ENCODE results near the gene HNRNPH1. TPM values are rescaled to one million over a fixed set of nuclear protein-coding genes. Genes with fewer than 3 reads are reported as not detected.

HNRNPH1 gene
- total and polyA plus RNA-seq, 2 donors (not counting 1 experiment from before 2014, with no cell fraction given): 214 to 689 TPM

DNA sequence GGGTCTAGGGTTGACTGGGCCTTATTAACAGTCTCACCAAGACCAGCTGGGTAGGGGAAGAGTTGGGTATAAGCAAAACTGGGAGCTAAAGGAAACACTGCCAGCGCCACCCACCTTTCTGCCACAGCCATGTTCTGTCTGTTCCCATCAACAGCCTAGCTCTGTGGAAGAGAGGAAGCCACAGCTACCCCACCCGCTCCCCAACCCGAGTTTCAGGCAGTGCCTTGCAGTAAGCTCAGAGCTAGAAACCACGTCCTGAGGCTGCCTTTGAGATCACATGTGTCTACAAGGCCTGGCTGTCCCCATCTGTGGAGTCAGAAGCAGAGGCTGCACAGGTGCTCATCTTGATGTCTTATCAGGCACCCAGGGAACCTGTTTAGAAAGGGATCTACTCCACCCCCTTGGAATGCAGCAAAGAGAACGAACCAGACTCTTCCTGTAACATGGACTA is 15.3 kb downstream of the HNRNPH1 start:
- H2AFZ ChIP-seq (ENCODE audit: low read length): no peak overlapping the region
- H3K27ac ChIP-seq (ENCODE audit: insufficient read depth, low read length): no peak overlapping the region
- H4K20me1 ChIP-seq (ENCODE audit: control insufficient read depth, extremely low read depth, insufficient read depth, low read length): no peaks in the 10 kb centered on the region
- H3K36me3 ChIP-seq (ENCODE audit: control insufficient read depth, insufficient read depth, low read length): peaks cover 36% of the 10 kb centered on the region
- H3K4me3 ChIP-seq (replicated peaks in 1 of 4; ENCODE audit: control extremely low read depth in 1 of 4, insufficient read depth in 1 of 4, low read depth in 3 of 4, low read length in 4 of 4): no peak overlapping the region
- H3K4me1 ChIP-seq (ENCODE audit: control insufficient read depth, extremely low read depth, insufficient read depth, low read length): peaks cover 2% of the 10 kb centered on the region
- no peaks in the 10 kb centered on the region for H3K27me3 ChIP-seq (ENCODE audit: control insufficient read depth, insufficient read depth, low read length)
- peaks cover 15% of the 10 kb centered on the region for H3K79me2 ChIP-seq (ENCODE audit: control insufficient read depth, insufficient read depth, low read length)
- H3K9ac ChIP-seq (ENCODE audit: insufficient read depth, low read length): no peak overlapping the region
- no peak overlapping the region for H3K4me2 ChIP-seq (ENCODE audit: extremely low read depth, insufficient read depth, low read length)
- H3K9me3 ChIP-seq (ENCODE audit: control insufficient read depth, insufficient read depth, low read depth, low read length): no peaks in the 10 kb centered on the region
- DNase-seq (ENCODE audit: low read depth in 2 of 2): peak in 1 of 2 donors; percentile 39
- TF ChIP-seq EZH2 (IDR thresholded peaks at IDR 0.05; ENCODE audit: low read length, missing control alignments) (no peak), CTCF (conservative IDR thresholded peaks at IDR 0.05 in 1 of 2, IDR thresholded peaks at IDR 0.05 in 1 of 2; ENCODE audit: low read depth in 1 of 2, low read length in 2 of 2) (no peak)

- Histone ChIP-seq H3K4me2 (ENCODE audit: extremely low read depth, insufficient read depth, low read length) (no peak overlapping the region), H4K20me1 (ENCODE audit: control insufficient read depth, extremely low read depth, insufficient read depth, low read length) (no peaks in the 10 kb centered on the region), H3K4me1 (ENCODE audit: control insufficient read depth, extremely low read depth, insufficient read depth, low read length) (peaks cover under 1% of the 10 kb centered on the region), H3K79me2 (ENCODE audit: control insufficient read depth, insufficient read depth, low read length) (peaks cover 9% of the 10 kb centered on the region), H2AFZ (ENCODE audit: low read length) (no peak overlapping the region), H3K36me3 (ENCODE audit: control insufficient read depth, insufficient read depth, low read length) (peaks cover 32% of the 10 kb centered on the region), H3K9me3 (ENCODE audit: control insufficient read depth, insufficient read depth, low read depth, low read length) (no peaks in the 10 kb centered on the region), H3K9ac (ENCODE audit: insufficient read depth, low read length) (no peak overlapping the region), H3K27me3 (ENCODE audit: control insufficient read depth, insufficient read depth, low read length) (no peaks in the 10 kb centered on the region), H3K27ac (ENCODE audit: insufficient read depth, low read length) (no peak overlapping the region), H3K4me3 (replicated peaks in 1 of 4; ENCODE audit: control extremely low read depth in 1 of 4, insufficient read depth in 1 of 4, low read depth in 3 of 4, low read length in 4 of 4) (no peak overlapping the region)
- DNase-seq (ENCODE audit: low read depth in 2 of 2): no peak
- TF ChIP-seq CTCF (conservative IDR thresholded peaks at IDR 0.05 in 1 of 2, IDR thresholded peaks at IDR 0.05 in 1 of 2; ENCODE audit: low read depth in 1 of 2, low read length in 2 of 2) (no peak), EZH2 (IDR thresholded peaks at IDR 0.05; ENCODE audit: low read length, missing control alignments) (no peak)
These were observed 16.1 kb downstream of the HNRNPH1 start for GRCh38 chr5:179607160-179607931.

DNA sequence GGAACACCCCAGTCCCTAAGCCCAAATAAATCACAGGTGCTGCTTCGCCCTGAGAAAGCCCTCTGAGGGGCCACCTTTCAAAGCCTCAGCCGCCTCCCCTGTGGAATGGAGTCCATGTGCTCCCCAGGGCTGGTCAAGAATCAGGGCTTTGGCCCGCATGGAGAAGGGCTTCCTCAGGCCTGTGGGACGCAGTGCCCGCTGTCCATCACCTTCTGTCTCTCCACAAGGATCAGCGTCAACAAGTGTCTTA is 16.6 kb downstream of the HNRNPH1 start:
- H3K36me3 ChIP-seq (ENCODE audit: control insufficient read depth, insufficient read depth, low read length): peaks cover 36% of the 10 kb centered on the region
- H3K27ac ChIP-seq (ENCODE audit: insufficient read depth, low read length): no peak overlapping the region
- H3K27me3 ChIP-seq (ENCODE audit: control insufficient read depth, insufficient read depth, low read length): no peaks in the 10 kb centered on the region
- no peak for TF ChIP-seq CTCF (conservative IDR thresholded peaks at IDR 0.05 in 1 of 2, IDR thresholded peaks at IDR 0.05 in 1 of 2; ENCODE audit: low read depth in 1 of 2, low read length in 2 of 2)
- TF ChIP-seq EZH2 (IDR thresholded peaks at IDR 0.05; ENCODE audit: low read length, missing control alignments): no peak
- no peaks in the 10 kb centered on the region for H3K9me3 ChIP-seq (ENCODE audit: control insufficient read depth, insufficient read depth, low read depth, low read length)
- H3K4me3 ChIP-seq (replicated peaks in 1 of 4; ENCODE audit: control extremely low read depth in 1 of 4, insufficient read depth in 1 of 4, low read depth in 3 of 4, low read length in 4 of 4): no peak overlapping the region
- H2AFZ ChIP-seq (ENCODE audit: low read length): no peak overlapping the region
- H3K79me2 ChIP-seq (ENCODE audit: control insufficient read depth, insufficient read depth, low read length): peaks cover 7% of the 10 kb centered on the region
- no peak for DNase-seq (ENCODE audit: low read depth in 2 of 2)
- no peaks in the 10 kb centered on the region for H3K4me1 ChIP-seq (ENCODE audit: control insufficient read depth, extremely low read depth, insufficient read depth, low read length)
- no peak overlapping the region for H3K9ac ChIP-seq (ENCODE audit: insufficient read depth, low read length)
- H4K20me1 ChIP-seq (ENCODE audit: control insufficient read depth, extremely low read depth, insufficient read depth, low read length): no peaks in the 10 kb centered on the region
- H3K4me2 ChIP-seq (ENCODE audit: extremely low read depth, insufficient read depth, low read length): no peak overlapping the region
